ENCODE results near the gene CPLX3.

The CPLX3 gene

GRCh38 chr15:74816624-74817369 is 9.6 kb upstream of the CPLX3 start:
- Histone ChIP-seq H3K4me2 (ENCODE audit: low read depth, low read length, poor library complexity, severe bottlenecking) (no peak overlapping the region), H3K4me1 (ENCODE audit: insufficient read depth, low read length, poor library complexity, severe bottlenecking) (no peaks in the 10 kb centered on the region), H3K36me3 (ENCODE audit: insufficient read depth, low read length) (no peaks in the 10 kb centered on the region), H3K4me3 (ENCODE audit: low read length, poor library complexity, severe bottlenecking) (no peak overlapping the region), H3K9me2 (replicated peaks; ENCODE audit: low read depth, low read length) (no peaks in the 10 kb centered on the region), H3K9me3 (ENCODE audit: insufficient read depth, low read depth, low read length) (no peaks in the 10 kb centered on the region), H3K27me3 (ENCODE audit: insufficient read depth, low read length, poor library complexity, severe bottlenecking) (no peaks in the 10 kb centered on the region), H3K9ac (ENCODE audit: low read depth, low read length, poor library complexity, severe bottlenecking) (no peak overlapping the region), H3K79me2 (ENCODE audit: insufficient read depth, low read length) (no peaks in the 10 kb centered on the region), H4K20me1 (ENCODE audit: insufficient read depth, low read length, poor library complexity, severe bottlenecking) (no peaks in the 10 kb centered on the region), H3F3A (ENCODE audit: low read depth) (no peaks in the 10 kb centered on the region), H2AFZ (ENCODE audit: low read length) (no peak overlapping the region)
- TF ChIP-seq CTCF (conservative IDR thresholded peaks at IDR 0.05; ENCODE audit: low read length) (no peak), EZH2phosphoT487 (IDR thresholded peaks at IDR 0.05; ENCODE audit: borderline replicate concordance) (no peak)

GRCh38 chr15:74817370-74817737 is 9.1 kb upstream of the CPLX3 start:
- no peaks in the 10 kb centered on the region for H3K4me1 ChIP-seq (ENCODE audit: insufficient read depth, low read length, poor library complexity, severe bottlenecking)
- H2AFZ ChIP-seq (ENCODE audit: low read length): no peak overlapping the region
- no peak overlapping the region for H3K4me2 ChIP-seq (ENCODE audit: low read depth, low read length, poor library complexity, severe bottlenecking)
- no peaks in the 10 kb centered on the region for H3F3A ChIP-seq (ENCODE audit: low read depth)
- no peaks in the 10 kb centered on the region for H3K9me2 ChIP-seq (replicated peaks; ENCODE audit: low read depth, low read length)
- no peaks in the 10 kb centered on the region for H3K79me2 ChIP-seq (ENCODE audit: insufficient read depth, low read length)
- H3K9ac ChIP-seq (ENCODE audit: low read depth, low read length, poor library complexity, severe bottlenecking): no peak overlapping the region
- H3K36me3 ChIP-seq (ENCODE audit: insufficient read depth, low read length): no peaks in the 10 kb centered on the region
- H3K27me3 ChIP-seq (ENCODE audit: insufficient read depth, low read length, poor library complexity, severe bottlenecking): no peaks in the 10 kb centered on the region
- no peaks in the 10 kb centered on the region for H3K9me3 ChIP-seq (ENCODE audit: insufficient read depth, low read depth, low read length)
- no peak for TF ChIP-seq CTCF (conservative IDR thresholded peaks at IDR 0.05; ENCODE audit: low read length)
- TF ChIP-seq EZH2phosphoT487 (IDR thresholded peaks at IDR 0.05; ENCODE audit: borderline replicate concordance): no peak
- no peaks in the 10 kb centered on the region for H4K20me1 ChIP-seq (ENCODE audit: insufficient read depth, low read length, poor library complexity, severe bottlenecking)
- H3K4me3 ChIP-seq (ENCODE audit: low read length, poor library complexity, severe bottlenecking): no peak overlapping the region

- H4K20me1 ChIP-seq (ENCODE audit: insufficient read depth, low read length, poor library complexity, severe bottlenecking): no peaks in the 10 kb centered on the region
- H3K4me3 ChIP-seq (ENCODE audit: low read length, poor library complexity, severe bottlenecking): no peak overlapping the region
- no peaks in the 10 kb centered on the region for H3K79me2 ChIP-seq (ENCODE audit: insufficient read depth, low read length)
- H3K4me2 ChIP-seq (ENCODE audit: low read depth, low read length, poor library complexity, severe bottlenecking): no peak overlapping the region
- no peak overlapping the region for H2AFZ ChIP-seq (ENCODE audit: low read length)
- H3K9me3 ChIP-seq (ENCODE audit: insufficient read depth, low read depth, low read length): no peaks in the 10 kb centered on the region
- no peaks in the 10 kb centered on the region for H3K36me3 ChIP-seq (ENCODE audit: insufficient read depth, low read length)
- no peaks in the 10 kb centered on the region for H3K4me1 ChIP-seq (ENCODE audit: insufficient read depth, low read length, poor library complexity, severe bottlenecking)
- no peak for TF ChIP-seq CTCF (conservative IDR thresholded peaks at IDR 0.05; ENCODE audit: low read length)
- TF ChIP-seq EZH2phosphoT487 (IDR thresholded peaks at IDR 0.05; ENCODE audit: borderline replicate concordance): no peak
- no peaks in the 10 kb centered on the region for H3F3A ChIP-seq (ENCODE audit: low read depth)
- H3K9ac ChIP-seq (ENCODE audit: low read depth, low read length, poor library complexity, severe bottlenecking): no peak overlapping the region
- H3K27me3 ChIP-seq (ENCODE audit: insufficient read depth, low read length, poor library complexity, severe bottlenecking): no peaks in the 10 kb centered on the region
- H3K9me2 ChIP-seq (replicated peaks; ENCODE audit: low read depth, low read length): no peaks in the 10 kb centered on the region
These were observed 6.4 kb upstream of the CPLX3 start for GRCh38 chr15:74820056-74820455.

Measured in Loucy (cell line).